CD4-positive, alpha-beta T cell treated with Interleukin-17A for 4 hours (primary cell): ENCODE data around the gene BLOC1S5.
A peak's percentile ranks its signal among the peaks of the same experiment; 100 is the strongest.

Experiments used
- DNase-seq: peaks from one replicate; pipeline ENCODE4 v3.0.0-alpha.2; 2020; ENCODE audit warnings: mixed read lengths

BLOC1S5 gene

DNA sequence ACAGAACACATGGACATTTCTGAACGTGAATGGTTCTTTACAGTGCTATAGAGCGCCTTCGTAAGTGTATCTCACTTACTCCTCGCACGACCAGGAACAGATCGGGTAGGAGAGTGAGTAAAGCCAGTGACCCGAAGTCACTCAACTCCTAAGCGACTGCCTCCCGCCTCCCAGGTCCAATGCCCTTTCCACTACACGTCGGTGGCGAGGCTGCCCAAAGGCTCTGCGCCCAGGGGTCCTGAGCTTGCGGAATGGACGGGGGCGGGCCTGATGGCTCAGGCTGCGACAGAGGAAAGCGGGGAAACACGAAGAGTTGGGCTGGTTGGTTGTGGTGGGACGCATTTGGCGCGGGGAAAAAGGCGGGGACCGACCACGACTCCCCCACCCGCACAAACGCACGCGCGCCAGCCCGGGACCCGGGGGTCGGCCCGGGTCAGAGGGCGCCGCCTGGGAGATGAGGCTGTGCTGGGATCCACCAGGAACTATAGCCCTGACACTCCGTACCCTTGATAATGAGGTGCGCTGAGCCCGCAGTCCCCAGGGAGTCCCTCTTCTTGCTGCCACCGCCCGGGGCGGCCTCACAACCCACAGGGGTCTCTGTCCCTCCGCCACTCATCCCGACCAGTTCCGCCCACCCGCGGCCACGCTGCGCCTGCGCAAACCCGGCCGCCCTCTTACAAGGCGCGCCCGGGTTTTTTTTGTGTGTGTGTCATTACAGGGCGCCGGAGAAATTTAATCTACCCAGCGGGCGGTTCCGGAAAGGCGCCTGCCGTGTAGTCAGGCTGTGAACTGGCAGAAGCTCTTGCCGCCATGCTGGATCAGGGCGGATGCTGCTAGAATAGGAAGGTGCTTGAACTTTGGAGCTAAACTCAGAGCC is at the start of gene BLOC1S5:
TSS of gene BLOC1S5 (minus strand) at position 629 of the 877 bp plus-strand sequence. CDS start at position 616, 13 bp downstream.
- DNase-seq, result peak; percentile 96

DNA sequence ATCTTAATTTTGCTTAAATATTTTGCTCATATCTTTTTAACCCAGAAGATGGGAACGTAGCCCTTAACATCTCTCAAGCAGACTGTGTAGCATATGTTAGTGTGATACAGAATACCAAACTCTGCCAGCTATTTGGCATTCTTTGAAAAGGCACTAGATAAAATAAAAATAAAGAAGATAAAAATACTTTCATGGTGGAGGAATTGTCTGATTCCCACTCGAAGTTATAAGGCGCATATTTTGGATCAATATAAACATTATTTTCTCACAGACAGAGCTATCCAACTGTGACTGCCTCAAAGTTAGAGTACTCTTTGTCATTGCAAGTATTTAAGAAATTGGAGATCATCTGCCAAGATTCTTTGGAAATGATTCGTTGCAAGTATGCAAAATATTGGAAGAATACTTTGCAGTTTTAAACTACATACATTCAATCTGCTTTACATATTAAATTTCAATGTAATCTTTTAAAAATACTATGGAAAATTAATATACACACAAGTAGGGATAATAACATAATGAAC is 49.0 kb upstream of the BLOC1S5 start:
- DNase-seq, result no peak

DNA sequence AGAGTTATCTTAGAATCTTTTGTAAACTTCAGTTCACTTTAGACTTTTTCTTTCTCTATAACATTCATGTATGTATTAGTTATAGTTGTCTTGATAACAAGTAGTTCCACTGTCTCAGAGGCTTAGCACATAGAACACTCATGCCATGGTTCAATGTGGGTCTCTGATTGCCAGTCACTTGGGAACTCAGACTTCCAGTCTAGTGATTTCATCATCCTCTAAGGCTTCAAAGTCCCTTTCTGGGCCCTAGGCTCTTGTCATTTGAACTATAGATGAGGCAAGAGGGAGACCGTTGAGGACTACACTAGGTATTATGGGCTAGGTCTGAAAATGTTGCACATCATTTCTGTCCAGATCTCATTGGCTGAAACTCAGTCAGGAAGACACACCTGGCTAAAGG is 46.5 kb upstream of the BLOC1S5 start:
- DNase-seq, result no peak

GRCh38 chr6:8110117-8110721 is 46.0 kb upstream of the BLOC1S5 start:
- DNase-seq, result no peak

DNA sequence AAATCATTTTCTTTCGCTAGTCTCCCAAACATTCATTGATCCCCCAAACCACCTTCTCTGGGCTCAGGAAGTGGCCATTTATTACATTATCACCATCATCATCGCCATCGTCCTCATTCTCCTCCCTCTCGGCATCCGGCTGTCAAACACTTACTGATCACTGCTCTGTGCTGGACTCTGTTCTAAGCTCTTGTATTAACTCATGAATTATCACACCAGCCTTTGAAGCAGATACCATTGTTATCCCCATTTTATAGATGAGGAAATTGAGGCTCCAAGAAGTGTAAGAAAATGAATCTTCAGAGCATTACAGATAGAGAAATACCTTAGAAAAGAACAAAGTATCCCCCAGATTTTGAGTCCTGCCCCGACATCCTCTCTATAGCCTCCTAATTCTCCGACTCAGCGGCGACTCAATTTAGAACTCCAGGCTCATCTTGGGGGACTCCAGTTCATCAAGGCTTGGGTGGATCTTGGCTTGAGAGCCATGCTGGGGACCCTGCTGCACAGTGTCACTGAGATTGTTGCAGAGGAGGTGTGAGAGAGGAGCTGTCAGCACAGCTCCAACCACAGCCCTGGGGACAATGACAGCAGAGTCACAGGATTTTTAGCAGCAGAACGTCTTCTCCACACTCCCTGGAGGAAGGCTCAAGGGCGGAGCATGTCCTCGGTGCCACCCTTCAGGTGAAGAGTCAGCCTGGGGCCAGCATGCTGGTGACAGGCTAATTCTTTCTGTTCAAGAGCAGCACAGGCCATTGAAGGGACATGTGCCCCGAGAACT is 44.8 kb upstream of the BLOC1S5 start:
- no peak for DNase-seq

GRCh38 chr6:8108031-8108660 is 44.0 kb upstream of the BLOC1S5 start:
- no peak for DNase-seq

GRCh38 chr6:8105791-8106190 is 41.6 kb upstream of the BLOC1S5 start:
- DNase-seq, result no peak

DNA sequence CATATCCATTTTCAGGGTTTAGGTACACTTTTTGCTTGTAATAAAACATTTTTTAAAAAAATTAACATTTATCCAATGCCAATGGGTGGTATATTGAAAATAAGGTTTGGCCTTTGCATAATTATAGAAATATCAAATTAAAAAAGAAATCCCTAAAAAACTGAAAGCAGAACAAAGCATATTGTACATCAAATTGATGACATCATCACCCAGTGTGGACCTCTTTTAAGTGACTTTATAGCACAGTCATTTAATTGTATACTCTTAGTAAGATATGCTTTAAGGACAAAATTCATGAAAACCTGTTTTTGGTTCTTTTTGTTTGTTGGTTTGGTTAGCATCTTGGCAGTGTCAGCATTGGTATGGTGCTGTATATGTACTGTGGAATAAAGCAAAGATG is 39.5 kb upstream of the BLOC1S5 start:
- no peak for DNase-seq

DNA sequence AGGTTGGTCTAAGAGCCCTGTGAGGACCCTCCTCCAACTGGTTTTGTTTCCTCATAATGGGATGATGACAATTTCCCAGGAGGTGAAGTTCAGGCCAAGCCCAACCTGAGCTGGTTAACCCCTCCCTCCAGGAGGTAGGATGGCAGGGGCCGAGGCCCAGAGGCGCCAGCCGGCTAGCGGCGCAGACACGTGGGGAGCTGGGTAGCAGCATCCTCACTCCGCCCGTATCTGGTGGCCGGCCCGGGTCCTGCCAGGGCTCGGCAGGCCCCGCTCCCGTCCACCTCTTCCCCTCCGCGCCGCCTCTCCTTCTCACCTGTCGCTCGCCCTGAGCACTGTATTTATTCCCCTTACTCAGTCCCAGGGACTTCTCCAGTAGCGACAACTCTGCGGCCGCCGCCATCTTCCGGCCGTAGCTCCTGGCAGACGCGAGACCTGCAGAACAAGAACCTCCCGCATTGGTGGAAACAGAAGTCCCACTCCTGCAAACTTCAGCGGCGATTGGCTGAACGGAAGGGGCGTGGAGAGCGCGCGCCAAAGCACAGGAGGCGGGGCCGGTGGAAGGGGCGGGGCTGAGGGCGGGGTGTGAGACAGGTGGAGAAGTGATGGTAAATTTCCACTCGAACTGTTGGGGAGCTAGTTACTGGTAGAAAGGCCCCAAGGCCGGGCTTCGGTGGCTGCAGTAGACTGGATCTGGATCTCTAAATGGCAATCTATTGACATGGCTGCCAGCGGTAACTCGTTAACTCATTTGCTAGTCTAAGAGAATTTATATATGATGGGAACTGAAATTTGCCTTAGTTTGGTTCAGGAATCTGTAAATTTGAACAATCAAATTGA is 38.2 kb upstream of the BLOC1S5 start, which contains the start of gene EEF1E1:
TSS of gene EEF1E1 (minus strand) at position 427 of the 837 bp plus-strand sequence. CDS start at position 400, 27 bp downstream.
- peak; percentile 98 for DNase-seq

DNA sequence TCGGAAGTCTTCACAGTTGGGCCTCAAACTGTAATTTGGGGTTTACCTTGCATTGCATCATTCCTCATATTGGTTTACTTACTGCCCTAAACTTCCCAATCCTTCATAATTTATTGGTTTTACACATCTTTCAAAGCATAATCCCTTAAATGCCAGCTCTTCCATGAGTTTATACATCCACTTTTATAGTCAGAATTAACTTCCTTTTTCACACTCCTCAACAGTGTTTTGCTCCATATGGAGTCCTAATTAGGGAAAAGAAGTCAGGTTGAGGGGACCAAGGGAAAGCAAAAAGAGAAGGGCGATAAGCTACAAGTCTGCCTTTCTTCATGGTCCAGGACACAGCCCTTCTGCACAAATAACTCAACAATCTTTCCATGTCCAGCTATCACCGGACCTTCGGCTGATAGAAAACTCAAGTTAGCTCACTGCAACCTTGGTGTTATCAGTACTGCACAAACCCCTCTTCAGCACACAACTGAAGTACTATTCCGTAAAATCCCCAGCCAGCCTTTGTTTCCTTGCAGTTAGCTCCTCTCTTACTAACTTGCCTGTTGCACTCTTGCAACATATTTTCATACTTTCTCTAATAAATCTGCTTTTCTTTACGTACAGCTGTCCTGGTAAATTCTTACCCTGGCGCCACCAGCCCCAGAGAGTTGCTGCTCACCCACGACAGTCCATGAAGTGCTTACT is 36.1 kb upstream of the BLOC1S5 start:
- DNase-seq, result no peak

- DNase-seq, result no peak
These were observed 26.5 kb upstream of the BLOC1S5 start for GRCh38 chr6:8090650-8091049.

- no peak for DNase-seq
These were observed 24.7 kb upstream of the BLOC1S5 start for GRCh38 chr6:8088886-8089285.

- DNase-seq, result no peak
These were observed 23.9 kb upstream of the BLOC1S5 start for GRCh38 chr6:8087870-8088754.

DNA sequence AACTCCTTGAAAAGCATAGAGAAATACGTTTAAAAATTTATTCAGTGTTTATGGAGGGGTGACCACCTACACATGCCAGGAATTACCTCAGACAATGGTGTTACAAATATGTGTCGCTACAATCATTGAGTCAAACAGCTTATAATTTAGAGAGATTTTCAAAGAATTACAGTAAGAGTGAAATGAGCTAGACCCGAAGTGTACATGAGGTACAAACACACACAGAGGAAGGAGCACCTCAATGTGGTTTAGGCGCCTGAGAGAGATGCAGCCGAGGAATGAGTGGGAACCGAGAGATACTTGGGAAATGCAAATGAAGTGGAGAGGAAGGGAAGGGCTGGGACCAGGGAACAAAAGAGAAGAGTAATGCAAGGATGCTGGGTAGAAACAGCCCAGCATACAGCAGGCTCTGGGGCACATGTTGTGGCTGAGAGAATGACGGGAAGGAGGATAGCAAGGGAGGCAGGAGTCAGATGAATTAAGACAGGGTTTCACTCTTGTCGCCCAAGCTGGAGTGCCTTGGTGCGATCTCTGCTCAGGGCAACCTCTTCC is 22.6 kb upstream of the BLOC1S5 start:
- no peak for DNase-seq

DNA sequence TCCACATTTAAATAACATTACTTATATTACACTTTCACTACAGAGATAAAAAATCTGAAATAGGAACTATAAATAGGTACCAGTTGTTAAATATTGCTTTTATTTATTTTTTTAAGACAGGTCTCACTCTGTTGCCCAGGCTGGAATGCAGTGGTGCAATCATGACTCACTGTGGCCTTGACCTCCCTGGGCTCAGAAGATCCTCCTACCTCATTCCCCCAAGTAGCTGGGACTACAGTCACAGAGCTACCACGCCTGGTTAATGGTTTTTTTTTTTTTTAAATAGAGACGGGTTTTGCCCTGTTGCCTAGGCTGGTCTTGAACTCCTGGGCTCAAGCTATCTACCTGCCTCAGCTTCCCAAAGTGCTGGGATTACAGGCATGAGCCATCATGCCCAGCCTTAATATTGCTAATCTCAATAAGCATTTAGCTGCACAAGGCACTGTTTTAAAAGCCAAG is 20.9 kb upstream of the BLOC1S5 start:
- no peak for DNase-seq

GRCh38 chr6:8084586-8084985 is 20.4 kb upstream of the BLOC1S5 start:
- no peak for DNase-seq

DNA sequence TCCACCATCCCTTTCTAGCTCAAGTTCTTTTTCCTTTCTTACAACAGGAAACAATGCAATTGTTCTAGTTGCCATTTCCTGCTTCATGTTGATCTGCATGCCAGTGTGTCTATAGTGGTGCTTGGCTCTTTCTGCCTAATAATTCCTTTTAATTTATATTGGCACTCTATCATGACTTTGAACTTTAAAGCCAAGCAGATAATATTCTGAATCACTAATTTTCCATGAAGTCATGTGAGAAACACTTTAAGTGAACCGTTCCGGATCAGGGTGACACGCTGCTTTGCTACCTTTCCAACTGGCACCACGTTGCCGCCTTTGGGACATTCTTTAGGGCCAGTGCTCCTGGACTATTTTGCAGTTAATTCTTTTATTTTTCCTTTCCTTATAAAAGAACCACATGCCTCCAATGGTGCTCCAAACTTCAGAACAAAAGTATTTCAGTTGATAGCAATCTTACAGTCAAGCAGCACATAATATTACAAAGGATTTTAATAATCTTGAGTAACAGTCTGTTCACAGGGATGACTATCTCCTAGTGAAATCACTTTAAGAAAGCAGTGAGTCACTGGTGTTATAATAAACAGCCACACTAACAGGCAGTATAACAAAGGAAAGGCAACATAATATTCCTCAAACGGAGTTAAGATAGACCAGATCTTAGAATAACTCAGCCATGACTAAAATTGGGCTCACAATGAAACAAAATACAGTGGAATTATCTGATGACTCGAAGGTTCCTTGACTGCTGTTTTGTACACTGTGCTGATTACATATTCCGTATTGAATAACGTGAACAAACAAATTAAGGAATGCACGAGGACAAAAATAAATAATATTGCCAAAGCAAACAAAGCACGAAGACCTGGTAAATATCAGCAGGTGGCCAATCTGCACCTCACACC is 19.0 kb upstream of the BLOC1S5 start:
- DNase-seq, result no peak

DNA sequence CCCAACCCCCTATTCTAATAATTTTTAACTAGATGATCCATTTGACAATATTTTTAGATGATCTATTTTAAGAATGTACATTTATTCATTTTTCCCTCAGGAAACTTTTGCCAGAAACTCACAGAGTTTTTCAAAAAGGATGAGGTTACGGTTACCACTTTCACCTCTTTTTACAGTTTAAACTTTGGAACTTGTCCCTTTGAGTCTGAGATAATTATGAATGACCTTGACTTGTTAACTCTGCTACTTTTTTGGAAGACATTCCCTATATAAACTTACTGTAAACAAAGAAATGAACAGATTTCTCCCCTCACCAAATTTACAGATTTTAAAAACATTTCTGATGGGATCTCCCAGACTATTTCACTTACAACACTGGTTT is 18.4 kb upstream of the BLOC1S5 start:
- no peak for DNase-seq
